Left cardiac atrium (tissue), 4 donors: ENCODE measurements around the gene STXBP1. TPM values are rescaled to one million over a fixed set of nuclear protein-coding genes. Genes with fewer than 3 reads are reported as not detected.

Source experiments
- ATAC-seq, 2 donors: fragments of 200-7000 bp; cut with Tn5 transposase; one replicate each; pipeline ENCODE4 v1.9.1; 2020; ENCODE audit warnings: mild to moderate bottlenecking in 2 of 2, moderate library complexity in 2 of 2
- DNase-seq: peaks from one replicate; pipeline ENCODE4 v3.0.0-alpha.2; 2020
- intact Hi-C, 2 donors: fragments of 100-400 bp; cut with DNase I; formaldehyde crosslinking; loops; one replicate each; pipeline versions ENCODE4 v1.14.1 to v1.15.1; 2022 to 2023
- total RNA-seq, 2 donors: library from RNA; stranded (reverse); fragmentation: NEBNext Ultra II Directional; extraction: Animal tissue kit (Norgen Biotek cat#: 25700); gene quantifications; one replicate each; pipeline ENCODE4 v1.2.1, GENCODE V29; 2021
- donor health status: DM: no; HTN: yes; CAD: no.
- donor health status: DM: no; HTN: yes; CAD: no; lungs with severe emphysema.
- donor health status: DM: yes; HTN: yes; CAD: no.
- donor health status: Dilated cardiomyopathy.

STXBP1 gene
- total RNA-seq, 2 donors from 2014 or later: 40.4 to 41.5 TPM

DNA sequence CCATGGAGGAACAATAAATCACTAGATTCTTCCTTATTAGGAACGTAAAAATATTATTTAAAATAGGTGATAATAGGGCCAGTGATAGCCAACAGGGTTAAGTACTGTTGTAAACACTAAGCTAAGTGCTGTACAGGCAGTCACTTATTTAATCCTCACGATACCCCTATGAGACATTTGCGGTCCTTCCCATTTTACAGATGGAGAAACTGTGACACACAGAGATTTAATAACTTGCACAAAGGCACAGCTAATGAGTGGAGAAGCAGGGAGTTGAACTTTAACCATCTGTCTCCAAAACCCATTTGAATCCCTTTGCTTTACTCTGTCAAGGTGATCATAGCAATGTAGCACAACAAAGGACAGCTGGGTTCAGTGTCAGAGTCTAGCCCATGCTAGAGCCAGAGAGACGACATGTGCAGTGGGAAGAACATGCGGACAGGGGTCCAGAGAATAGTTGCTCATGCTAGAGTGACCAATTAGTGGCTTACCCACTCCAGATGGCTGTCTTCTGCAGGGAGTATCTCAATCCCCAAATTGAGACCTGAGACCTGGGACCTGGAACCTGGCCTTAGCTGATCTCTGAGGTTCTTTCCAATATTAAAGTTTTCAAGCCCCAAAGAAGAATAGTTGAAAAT lies 28.9 kb downstream of the STXBP1 start:
- DNase-seq (no peak), ATAC-seq (no peak)
- intact Hi-C loops: no loop called here

- intact Hi-C loops: no loop called here
- DNase-seq (no peak), ATAC-seq (no peak)
Measured at GRCh38 chr9:127642082-127642740, 30.1 kb downstream of the STXBP1 start.

DNA sequence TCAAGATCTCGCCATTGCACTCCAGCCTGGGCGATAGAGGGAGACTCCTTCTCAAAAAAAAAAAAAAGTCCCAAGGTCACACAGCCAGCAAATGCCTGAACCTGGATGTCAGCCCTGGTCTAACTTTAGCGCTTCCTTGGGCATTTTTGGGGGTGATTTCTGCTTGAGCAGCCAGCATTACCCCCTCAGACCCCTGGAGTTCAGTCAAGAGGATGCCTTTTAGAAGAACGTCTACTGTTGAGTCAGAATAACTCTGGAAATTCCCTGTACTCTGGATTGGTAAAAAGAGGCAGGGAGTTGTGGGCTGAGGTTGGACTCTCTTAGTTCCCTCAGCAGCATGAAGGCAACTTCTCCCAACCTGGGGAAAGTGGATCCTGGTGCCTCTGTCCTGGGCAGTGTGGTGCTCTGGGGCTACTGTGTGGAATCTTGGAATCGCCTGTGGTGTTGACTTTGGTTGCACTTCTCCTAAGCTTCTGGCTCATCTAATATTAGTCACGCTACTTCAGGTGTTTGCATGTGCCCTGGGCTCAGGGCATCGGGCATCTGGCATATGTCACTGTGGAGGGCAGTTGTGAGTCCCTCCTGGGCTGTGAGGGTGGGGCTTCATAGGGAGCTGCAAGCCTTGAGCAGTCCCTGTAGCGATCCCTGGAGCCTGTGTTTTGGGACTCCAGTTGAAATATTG lies 32.2 kb downstream of the STXBP1 start:
- ATAC-seq (no peak), DNase-seq (no peak)
- intact Hi-C loops: no loop called here

DNA sequence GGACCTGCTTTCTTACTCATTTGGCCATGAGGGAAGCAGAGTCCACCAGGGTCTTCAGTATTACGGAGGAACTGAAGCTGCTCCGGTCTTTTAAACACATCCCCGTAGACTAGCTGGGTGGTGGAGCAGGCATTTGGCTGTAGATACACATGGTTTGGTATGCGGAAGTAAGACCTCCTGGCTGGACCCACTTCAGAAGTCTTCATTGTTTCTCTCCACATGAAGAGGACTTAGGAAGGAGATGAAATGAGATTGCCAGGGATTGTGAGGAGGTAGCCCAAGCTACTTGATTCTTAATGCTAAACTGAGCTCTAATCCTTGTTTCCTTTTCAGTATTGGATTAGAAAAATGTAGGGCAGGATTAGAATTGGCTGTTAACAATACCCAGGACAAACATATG lies 32.9 kb downstream of the STXBP1 start:
- DNase-seq (no peak), ATAC-seq (no peak)
- intact Hi-C loops: no loop called here

DNA sequence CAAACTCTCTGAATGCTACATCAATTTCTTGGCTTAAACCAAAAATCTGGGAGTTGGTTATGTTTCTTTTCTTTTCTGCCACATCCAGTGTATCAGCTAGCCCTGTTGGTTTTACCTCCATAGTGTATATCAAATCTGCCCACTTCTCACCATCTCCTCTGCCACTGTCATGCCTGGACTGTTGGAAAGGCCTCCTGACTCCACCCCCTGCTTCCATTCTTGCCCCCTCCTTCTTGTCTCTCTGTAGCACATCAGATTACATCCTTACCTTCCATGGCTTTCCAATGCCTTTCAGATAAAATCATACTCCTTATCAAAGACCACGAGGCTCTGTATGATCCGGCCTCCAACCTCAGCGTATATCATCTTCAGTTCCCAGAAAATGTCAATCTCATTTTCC lies 35.4 kb downstream of the STXBP1 start:
- no peak for DNase-seq
- ATAC-seq: no peak
- intact Hi-C loops: no loop called here

DNA sequence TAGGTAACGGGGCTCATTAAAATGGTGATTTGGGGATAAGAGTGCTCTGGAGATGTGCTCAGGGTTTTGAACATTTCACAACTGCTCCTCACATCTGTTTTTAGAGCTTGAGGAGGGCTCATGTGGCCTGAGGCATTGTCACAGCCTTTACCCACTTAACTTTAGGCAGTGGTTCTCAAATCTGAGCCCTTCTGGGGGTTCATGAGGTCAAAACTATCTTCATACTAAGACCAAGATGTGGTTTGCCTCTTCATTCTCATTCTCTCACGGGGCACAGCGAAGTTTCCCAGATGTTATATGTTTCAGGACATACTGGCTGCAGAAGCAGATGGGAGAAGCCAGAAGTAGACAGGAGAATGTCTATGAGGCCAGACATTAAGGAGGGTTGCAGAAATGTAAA lies 38.4 kb downstream of the STXBP1 start:
- peak in 1 of 2 donors; percentile 48 for ATAC-seq

DNA sequence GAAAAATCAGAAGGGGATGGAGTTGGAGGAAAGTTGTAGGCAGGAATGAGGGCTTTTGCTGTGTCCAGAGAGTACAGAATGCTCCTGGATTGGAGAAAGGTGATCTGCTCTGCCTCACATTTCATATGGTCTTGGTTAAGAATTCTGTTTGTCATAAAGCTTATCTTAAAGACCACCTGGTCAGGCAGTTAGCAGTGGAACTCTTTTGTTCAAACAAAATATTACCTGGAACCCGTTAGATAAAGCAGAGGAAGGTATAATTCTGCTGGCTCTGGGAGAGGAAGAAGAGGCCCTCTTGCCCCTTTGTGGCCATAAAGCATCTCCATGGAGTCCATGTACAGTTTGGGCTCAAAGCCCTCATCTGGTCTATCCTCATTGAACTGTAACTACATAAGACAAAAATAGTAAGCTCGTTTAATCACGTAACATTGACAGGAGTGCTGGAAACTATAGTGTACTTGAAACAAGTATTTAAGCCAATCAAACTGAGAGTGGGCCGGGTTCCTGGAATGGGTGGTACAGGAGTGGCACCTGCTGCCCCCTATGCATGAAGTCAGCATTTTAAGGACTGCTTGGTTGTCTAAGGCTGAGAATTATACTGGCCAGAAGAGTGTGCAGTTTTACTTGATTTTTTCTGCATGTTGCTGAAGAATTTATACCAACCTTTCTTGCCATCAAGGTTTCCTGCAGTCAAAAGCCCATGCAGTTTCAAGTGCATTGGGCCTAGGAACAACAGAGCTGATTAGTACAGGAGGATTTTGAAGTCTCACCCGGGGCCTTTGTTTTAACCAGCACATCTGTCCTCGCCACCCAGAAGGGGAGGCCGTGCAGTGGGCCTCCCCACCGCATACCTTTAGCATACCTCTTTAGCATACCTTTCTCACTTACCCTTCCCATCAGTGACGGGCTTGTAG lies 39.9 kb downstream of the STXBP1 start:
- DNase-seq: no peak
- ATAC-seq: no peak

More for the DNA sequence above, 38.4 kb downstream of the STXBP1 start:
- no peak for DNase-seq
- intact Hi-C loops: no loop called here

DNA sequence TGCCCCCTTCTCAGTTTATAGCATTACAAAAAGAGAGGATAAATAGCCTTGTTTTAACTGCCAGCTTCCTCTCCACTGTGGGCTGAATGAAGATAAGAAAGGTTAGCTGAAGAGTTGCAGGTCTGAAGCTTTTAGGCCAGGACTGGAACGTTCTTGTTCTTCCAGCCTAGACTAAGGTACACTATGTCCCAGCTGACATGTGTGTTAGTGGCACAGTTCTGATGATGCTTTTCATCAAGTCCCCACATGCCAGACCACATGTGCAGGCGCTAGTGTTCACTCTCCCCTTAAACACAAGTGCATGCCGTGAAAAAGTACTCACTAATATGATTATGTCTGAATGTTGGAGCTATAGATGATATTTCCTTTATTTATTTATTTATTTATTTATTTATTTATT lies 40.7 kb downstream of the STXBP1 start:
- intact Hi-C loops: no loop called here
- ATAC-seq (no peak), DNase-seq (no peak)

More for the DNA sequence above, 39.9 kb downstream of the STXBP1 start:
- intact Hi-C loops: no loop called here

GRCh38 chr9:127654619-127655018 lies 42.5 kb downstream of the STXBP1 start:
- DNase-seq: no peak
- ATAC-seq: no peak
- intact Hi-C loops: no loop called here

- intact Hi-C loops: no loop called here
- DNase-seq (no peak), ATAC-seq (no peak)
Measured at GRCh38 chr9:127658428-127658827, 46.4 kb downstream of the STXBP1 start.

DNA sequence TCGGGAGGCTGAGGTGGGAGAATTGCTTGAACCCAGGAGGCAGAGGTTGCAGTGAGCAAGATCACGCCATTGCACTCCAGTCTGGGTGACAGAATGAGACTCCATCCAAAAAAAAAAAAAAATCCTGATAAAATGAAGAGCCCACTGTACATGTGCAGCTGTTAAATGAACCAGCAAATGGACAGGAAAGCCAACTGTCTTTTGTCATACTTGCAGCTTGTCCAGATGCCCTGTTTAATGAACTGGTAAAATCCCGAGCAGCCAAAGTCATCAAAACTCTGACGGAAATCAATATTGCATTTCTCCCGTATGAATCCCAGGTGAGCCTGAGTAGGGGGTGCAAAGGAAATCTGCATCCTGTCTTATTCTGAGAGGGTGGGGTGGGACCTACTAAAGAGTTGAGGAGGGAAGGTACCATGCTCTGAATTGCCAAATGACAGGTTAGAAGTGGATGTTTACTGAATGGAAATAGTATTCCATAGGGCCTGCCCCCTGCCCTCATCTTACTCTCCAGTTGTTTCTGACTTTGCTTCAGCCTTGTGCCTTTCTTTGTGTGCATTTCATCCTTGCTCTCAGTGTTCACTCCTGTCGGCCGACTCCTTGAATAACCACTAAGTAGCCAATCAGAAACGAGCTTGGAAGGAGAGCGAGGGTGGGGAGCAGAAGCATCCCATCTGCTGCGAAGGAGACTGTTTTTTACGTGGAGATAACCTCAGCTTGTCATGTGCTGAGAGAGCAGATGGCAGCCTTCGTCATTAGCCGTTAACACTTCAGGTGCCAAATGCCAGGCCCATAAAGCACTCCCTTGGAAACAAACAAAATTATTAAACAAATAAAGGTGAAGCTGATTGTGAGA lies 49.0 kb downstream of the STXBP1 start:
- intact Hi-C loops: no loop called here
- ATAC-seq (no peak), DNase-seq (no peak)

DNA sequence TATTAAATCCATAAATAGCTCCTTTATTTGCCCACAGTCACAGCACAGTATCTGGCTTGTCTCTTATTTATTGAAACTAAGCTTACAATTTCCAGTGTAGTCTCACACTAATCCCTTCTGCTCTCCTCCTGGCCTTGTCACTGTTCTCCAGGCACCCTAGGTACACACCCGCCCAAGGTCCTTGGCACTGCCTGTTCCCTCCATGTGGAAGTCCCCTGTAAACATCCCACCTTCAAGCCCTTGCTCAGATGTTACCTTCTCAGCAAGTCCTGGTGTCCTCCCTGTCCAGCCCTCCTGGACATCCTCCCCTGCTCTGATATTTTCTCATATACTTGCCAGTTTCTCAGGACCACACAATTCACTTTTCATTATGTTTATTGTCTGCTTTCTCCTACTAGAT lies 50.5 kb downstream of the STXBP1 start:
- no peak for DNase-seq
- ATAC-seq: no peak
- intact Hi-C loops: no loop called here

DNA sequence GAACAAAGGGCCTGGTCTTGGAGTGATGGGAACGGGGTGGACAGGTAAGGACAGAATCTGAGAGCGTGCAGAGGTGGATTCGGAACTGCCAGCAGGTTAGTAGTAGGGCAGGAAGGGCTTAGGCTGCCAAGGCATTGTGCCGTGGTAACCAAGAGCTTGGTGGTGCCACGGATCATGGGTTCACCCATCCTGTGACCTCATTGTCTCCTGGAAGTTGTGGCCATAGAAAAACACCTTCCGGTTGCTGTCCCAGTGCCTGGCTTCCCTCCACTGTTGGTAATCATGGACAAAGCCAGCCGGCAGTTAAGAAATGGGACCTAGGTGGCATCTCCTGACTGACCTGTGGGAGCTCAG lies 52.2 kb downstream of the STXBP1 start:
- ATAC-seq: peak in 1 of 2 donors; percentile 35
- DNase-seq: no peak
- intact Hi-C loops: no loop called here

DNA sequence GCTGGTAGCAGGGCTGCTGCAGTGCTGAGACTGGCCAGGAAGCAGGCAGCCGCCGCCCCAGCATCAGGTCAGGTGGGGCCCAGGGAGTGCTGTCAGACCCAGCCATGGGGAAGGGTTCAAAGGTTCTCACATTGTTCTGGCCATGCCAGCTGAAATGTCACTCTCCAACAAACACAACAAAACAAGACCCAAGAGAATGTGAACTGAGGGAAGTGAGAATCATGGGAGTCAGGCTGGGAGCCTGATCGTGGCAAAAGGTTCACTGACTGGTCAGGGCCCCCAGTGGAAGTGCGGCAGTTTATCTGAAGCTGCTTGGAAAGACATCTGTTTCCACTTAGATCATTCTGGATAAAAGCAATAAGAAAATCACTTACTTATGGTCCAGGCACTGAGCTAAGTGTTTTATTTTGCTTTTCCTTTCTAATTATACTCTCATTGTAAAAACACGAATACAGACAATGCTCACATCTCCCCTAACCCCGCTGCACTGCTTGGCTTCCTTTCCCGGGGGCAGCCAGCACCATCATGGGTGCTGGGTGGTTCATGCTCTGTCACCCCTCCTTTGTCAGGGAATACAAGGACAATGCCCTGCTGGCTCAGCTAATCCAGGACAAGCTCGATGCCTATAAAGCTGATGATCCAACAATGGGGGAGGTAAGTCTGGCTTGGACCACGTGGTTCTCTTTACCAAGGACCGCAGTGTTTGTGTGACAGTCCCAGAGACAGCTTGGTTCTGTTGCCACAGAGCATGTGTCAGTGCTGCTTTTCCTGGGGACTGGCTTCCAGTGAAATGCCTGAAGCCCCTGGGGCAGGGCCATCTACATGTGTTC lies 52.8 kb downstream of the STXBP1 start:
- intact Hi-C loops: no loop called here
- ATAC-seq (peak; percentile 30 to 60), DNase-seq (peak; percentile 33)

GRCh38 chr9:127667127-127667844 lies 55.2 kb downstream of the STXBP1 start:
- intact Hi-C loops: no loop called here
- no peak for ATAC-seq
- DNase-seq: no peak

- ATAC-seq (no peak), DNase-seq (no peak)
- intact Hi-C loops: no loop called here
Measured at GRCh38 chr9:127667906-127668305, 55.8 kb downstream of the STXBP1 start.

GRCh38 chr9:127673234-127673633 lies 61.2 kb downstream of the STXBP1 start:
- DNase-seq (no peak), ATAC-seq (no peak)
- intact Hi-C loops: no loop called here
